Measurements from ENCODE around the gene ZNF837. TPM values are rescaled to one million over a fixed set of nuclear protein-coding genes. Genes with fewer than 3 reads are reported as not detected.

ZNF837 gene
- total RNA-seq, 1 experiment from 2014 or later, result 0.08 TPM

DNA sequence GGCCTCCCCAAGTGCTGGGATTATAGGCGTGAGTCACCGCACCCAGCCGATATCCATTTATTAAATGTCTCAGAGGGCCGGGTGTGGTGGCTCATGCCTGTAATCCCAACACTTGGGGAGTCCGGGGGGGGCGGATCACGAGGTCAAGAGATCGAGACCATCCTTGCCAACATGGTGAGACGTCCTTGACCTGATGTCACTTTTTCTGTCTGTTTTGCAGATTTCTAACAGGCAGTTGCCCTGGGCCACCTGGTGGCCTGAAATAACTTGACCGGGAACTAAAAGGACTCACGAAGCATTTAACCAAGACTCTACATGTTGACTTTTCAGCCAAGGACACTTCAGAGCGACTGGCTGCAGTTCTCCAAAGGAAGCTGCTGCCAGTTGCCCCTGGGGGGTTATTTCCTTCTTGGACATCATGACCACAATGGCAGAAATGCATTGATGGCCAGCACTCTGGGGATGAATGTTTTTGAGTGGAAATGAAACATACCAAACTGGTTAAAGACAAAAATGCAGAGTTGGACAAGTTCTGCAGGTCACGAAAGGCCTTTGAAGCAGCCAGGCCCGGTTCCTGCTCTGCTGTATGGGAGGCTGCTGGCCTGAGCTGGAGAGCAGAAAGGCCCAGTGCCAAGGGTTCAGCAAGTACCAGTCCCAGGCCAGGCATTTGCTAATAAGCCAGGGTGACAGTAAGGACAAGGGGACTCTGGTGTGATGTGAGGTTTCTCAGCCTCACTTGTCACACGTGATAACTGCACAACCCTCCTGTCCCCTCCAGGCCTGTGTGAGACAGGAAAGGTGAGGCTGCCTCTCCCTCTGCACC is 8.3 kb downstream of the ZNF837 start:
- DNase-seq (ENCODE audit: low read depth), result no peak

GRCh38 chr19:58368561-58369360 is 12.1 kb downstream of the ZNF837 start:
- DNase-seq (ENCODE audit: low read depth), result no peak

DNA sequence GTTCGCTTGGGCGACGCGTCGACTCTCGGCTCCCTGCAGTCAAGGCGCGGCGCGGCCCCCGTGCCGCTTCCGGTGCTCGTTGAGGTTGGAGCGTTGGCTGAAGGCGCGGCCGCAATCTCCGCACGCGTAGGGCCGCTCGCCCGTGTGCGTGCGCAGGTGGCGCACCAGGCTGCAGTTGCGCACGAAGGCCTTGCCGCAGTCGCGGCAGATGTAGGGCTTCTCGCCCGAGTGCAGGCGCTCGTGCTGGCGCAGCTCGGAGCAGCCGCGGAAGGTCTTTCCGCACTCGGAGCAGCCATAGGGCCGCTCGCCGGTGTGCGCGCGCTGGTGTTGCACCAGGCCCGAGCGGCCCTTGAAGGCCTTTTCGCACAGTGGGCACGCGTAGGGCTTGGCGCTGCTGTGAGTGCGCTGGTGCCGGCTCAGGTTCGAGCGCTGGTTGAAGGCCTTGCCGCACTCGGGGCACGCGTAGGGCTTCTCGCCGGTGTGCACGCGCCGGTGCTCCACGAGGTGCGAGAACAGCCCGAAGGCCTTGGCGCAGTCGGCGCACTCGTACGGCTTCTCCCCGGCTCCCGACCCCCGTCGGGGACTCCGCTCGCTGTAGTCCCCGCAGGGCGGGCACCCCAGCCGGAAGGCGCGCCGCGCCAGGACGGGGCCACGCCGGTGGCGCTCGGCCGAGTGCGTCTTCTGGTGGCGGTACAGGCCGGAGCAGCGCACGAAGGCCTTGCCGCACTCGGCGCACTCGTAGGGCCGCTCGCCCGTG is 13.0 kb downstream of the ZNF837 start:
- no peak for DNase-seq (ENCODE audit: low read depth)

GRCh38 chr19:58366585-58367430 is 14.0 kb downstream of the ZNF837 start:
- no peak for DNase-seq (ENCODE audit: low read depth)

DNA sequence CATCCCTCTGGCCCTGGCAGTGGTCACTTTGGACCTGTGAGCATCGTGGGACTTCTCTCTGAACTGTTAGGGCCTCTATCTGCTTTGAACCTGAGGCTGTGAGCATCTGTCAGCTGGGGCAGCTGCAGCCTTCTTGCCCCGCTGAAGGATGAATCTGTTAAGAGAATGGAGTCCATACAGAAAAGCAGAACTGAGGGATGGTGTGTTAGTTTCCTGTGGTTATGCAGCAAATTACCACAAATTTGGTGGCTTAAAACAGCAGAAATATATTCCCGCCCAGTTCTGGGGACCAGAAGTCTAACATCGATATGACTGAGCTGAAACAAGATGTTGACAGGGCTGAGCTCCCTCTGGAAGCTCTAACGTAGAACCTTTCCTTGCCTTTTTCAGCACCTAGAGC is 16.7 kb downstream of the ZNF837 start:
- no peak for DNase-seq (ENCODE audit: low read depth)

DNA sequence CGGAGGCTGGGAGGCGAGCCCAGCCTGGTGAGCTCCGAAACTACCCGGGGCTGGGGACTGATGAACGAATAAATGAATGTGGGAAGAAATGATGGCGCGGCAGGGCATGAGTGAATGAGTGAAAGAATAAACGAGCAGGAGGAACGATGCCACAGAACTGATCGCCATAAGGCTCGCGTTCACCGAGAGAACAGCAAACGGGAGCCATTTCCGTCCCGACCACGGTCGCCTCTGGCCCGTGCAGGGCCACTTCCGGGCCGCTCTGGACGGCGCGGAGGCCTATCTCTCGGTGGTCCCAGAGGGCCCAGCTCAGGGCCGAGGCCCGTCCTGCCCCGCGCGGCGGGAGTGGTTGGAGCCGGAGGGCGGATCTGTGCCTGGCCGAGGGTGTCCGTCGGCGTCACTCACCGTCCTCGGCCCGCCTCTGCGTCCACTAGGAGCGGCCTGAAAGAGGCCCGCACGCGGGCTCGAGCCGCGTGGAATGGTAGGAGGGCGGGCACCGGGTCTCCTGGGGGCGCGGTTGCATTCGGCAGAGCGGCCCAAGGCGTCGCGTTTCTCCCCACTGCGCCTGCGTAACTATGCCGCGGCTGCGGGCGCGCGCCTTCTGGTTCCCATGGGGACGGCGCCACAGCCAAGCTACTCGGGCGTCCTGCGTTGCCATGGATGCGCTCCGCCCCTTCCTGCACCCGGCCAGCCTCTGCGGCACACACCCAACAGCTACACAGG is 18.4 kb downstream of the ZNF837 start, which contains the start of gene ZNF497:
Gene ZNF497, minus strand, starts transcription at position 480 of the 723 bp plus-strand sequence. CDS start 5,116 bp downstream, outside the sequence.
- DNase-seq (ENCODE audit: low read depth), result peak; percentile 97

DNA sequence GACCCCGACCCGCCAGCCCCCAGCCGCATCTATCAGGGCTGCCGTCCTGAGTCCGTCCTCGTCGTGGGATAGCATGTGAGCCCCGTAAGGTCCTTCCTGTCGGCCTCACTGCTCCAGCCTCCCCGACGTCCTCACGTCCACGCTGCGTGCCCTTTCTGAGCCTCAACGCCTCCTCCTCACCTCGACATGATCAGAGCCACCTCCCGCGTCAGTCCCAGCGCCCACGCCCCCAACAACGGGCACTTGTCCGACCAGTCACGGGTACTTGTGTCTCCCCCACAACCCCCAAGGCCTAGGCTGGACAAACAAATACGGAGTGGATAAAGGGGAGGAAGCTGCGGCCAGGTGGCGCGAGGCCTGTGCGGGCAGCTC is 18.9 kb downstream of the ZNF837 start:
- DNase-seq (ENCODE audit: low read depth), result no peak

- DNase-seq (ENCODE audit: low read depth), result no peak
Measured at GRCh38 chr19:58357481-58358145, 23.2 kb downstream of the ZNF837 start.

GRCh38 chr19:58356766-58357480 is 23.9 kb downstream of the ZNF837 start:
- no peak for DNase-seq (ENCODE audit: low read depth)

DNA sequence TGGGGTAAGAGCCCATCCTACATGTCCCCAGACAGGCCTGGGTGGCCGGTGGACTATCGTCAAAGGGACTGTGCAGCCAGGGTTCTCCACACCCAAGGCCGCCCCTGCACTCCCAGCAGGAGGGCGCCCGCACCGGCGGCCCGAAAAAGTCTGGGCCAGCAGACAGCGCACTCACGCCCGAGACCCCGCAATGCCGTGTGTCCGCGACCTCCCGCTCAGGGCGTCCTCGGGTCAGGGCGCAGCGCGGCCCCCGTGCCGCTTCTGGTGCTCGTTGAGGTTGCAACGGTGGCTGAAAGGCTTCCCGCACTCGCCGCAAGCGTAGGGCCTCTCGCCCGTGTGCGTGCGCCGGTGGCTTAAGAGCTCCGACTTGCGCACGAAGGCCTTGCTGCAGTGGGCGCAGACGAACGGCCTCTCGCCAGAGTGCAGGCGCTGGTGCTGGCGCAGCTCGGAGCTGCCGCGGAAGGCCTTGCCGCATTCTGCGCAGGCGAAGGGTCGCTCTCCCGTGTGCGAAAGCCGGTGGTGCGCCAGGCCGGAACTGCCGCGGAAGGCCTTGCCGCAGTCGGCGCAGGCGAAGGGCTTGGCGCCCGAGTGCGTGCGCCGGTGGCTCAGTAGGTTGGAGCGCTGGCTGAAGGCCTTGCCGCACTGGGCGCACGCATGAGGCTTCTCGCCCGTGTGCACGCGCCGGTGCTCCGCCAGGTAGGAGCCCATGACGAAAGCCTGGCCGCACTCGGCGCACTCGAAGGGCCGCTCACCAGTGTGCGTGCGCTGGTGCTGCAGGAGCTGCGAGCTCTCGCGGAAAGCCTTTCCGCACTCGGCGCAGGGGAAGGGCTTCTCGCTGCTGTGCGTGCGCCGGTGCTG is 24.7 kb downstream of the ZNF837 start:
- no peak for DNase-seq (ENCODE audit: low read depth)

DNA sequence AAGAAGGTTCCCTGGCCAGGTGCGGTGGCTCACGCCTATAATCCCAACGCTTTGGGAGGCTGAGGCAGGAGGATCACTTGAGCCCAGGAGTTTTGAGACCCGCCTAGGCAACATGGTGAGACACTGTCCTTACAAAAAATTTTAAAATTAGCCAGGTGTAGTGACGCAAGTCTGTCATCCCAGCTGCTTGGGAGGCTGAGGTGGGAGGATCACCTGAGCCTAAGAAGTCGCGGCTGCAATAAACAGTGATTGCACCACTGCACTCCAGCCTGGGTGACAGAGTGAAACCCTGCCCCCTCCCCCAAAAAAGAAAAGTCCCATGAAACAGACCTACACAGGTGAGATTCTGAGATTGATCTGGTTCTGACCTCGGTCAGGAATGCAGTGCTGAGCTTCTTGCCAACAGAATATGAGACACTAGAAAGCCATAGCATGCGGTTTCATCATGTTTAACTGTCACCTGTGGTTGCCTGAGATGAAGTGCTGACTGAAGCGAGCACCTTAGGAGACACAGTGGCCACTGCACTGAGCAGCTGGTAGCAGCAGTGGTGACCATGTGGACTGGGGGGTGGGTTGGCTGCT is 25.5 kb downstream of the ZNF837 start:
- DNase-seq (ENCODE audit: low read depth), result no peak

DNA sequence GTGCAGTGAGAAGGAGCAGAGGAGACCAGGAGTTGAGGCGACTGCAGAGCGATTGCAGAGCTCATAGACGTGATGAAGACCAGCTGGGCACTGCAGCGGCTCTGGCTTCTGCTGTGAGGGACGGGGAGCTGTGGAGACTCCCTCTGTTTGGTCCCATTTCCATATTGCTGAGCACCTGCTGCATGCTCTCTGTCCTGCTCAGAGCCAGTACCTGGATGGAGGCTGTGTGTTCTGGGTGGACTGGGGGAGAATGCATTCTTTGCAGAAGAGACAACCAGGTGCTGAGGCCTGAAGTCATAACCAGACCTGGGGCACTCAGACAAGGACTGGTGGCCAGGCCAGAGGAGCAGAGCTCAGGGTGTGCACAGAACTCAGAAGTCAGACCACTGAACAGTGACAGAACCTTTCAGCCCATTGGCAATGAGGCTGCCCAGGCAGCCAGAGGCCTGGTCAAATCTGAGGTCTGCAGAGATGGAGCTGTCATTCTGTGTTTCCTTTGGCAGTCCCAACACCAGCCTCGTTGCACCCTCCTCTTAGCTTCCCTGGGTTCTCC is 26.3 kb downstream of the ZNF837 start:
- DNase-seq (ENCODE audit: low read depth), result no peak

DNA sequence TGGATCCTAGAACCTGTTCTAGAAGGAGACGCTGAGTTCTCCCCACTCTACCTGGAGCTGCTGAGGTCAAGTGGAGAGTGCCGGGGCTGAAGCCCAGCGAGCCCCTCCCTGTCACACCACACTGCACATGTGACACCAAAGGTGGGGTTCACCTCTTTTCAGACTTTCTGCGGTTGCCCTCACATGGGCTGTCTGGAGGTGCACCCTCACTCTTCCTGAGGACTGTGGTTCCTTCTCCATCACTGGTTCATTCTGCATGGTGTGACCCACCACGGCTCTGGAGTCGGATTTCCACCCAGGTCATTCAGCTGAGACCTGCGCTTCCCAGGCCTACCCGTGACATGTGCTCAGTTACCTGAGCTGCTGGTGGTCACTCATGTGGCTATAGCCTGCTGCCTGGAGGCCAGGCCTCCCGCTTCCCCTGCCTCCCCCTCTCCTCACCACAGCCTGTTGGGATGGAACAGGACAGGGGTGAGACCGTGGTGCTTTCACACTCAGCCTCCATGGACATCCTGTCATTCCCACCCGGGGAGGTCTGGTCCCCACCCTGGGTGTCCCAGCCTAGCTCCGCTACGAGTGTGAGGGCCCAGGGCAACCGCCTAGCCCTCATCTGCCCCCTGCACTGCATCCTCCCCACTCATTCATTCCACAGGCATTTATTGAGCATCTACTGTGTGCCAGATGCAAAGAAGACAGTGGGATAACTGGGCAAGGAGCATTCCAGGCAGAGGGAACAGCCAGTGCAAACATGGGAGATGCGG is 26.9 kb downstream of the ZNF837 start:
- no peak for DNase-seq (ENCODE audit: low read depth)

- no peak for DNase-seq (ENCODE audit: low read depth)
Measured at GRCh38 chr19:58352760-58353671, 27.8 kb downstream of the ZNF837 start, which contains the start of gene A1BG. A1BG (minus strand) TSS chr19:58353492; CDS start chr19:58353437, 55 bp downstream.

Data from HT1080 (cell line).